Hematopoietic multipotent progenitor cell treated with erythropoietin and hydrocortisone succinate and interleukin-3 and kit ligand, for 6 days (in vitro differentiated cells): Measurements from ENCODE around the gene OR51B2.
"Not testable (repeated sequence)": the region's sequence is repeated elsewhere in the genome, so short reads cannot be mapped to it uniquely, and the experiment has no call there.

Source experiments
- DNase-seq: peaks from one replicate; pipeline ENCODE4 v3.0.0-alpha.2; 2015

Gene OR51B2

GRCh38 chr11:5307256-5308019, 16.7 kb downstream of the OR51B2 start:
- DNase-seq = no peak

- DNase-seq = no peak
These were observed 20.1 kb downstream of the OR51B2 start for GRCh38 chr11:5304046-5304445.

GRCh38 chr11:5303626-5304025, 20.5 kb downstream of the OR51B2 start:
- peak; percentile 96 for DNase-seq

- no peak for DNase-seq
These were observed 22.3 kb downstream of the OR51B2 start, which contains the start of gene OR51B4 for GRCh38 chr11:5301846-5302245. Gene OR51B4 (minus strand): TSS chr11:5301946. CDS start chr11:5301946, 0 bp downstream.

GRCh38 chr11:5300251-5300650, 23.8 kb downstream of the OR51B2 start:
- DNase-seq = peak; percentile 25

GRCh38 chr11:5298451-5298850, 25.6 kb downstream of the OR51B2 start:
- DNase-seq = no peak

GRCh38 chr11:5297721-5298323, 26.3 kb downstream of the OR51B2 start:
- peak; percentile 74 for DNase-seq

- DNase-seq = not testable (repeated sequence)
These were observed 29.6 kb downstream of the OR51B2 start for GRCh38 chr11:5294342-5294995.

- DNase-seq = no peak
These were observed 31.1 kb downstream of the OR51B2 start for GRCh38 chr11:5293028-5293427.

- peak; percentile 91 for DNase-seq
These were observed 32.8 kb downstream of the OR51B2 start for GRCh38 chr11:5291207-5291838.

GRCh38 chr11:5290106-5290505, 34.0 kb downstream of the OR51B2 start:
- DNase-seq = no peak

GRCh38 chr11:5289696-5290095, 34.4 kb downstream of the OR51B2 start:
- DNase-seq = no peak

GRCh38 chr11:5288906-5289550, 35.1 kb downstream of the OR51B2 start:
- no peak for DNase-seq

- peak; percentile 98 for DNase-seq
These were observed 35.8 kb downstream of the OR51B2 start for GRCh38 chr11:5288108-5288905.

- no peak for DNase-seq
These were observed 37.2 kb downstream of the OR51B2 start for GRCh38 chr11:5286901-5287300.

- no peak for DNase-seq
These were observed 37.7 kb downstream of the OR51B2 start for GRCh38 chr11:5286351-5286750.

GRCh38 chr11:5285703-5286340, 38.3 kb downstream of the OR51B2 start:
- DNase-seq = no peak

GRCh38 chr11:5284637-5285036, 39.5 kb downstream of the OR51B2 start:
- peak; percentile 99 for DNase-seq

GRCh38 chr11:5283882-5284281, 40.2 kb downstream of the OR51B2 start:
- no peak for DNase-seq

GRCh38 chr11:5283086-5283485, 41.0 kb downstream of the OR51B2 start:
- no peak for DNase-seq

GRCh38 chr11:5282628-5283027, 41.5 kb downstream of the OR51B2 start:
- DNase-seq = no peak

- no peak for DNase-seq
These were observed 42.5 kb downstream of the OR51B2 start for GRCh38 chr11:5281596-5281995.
